Neural cell (in vitro differentiated cells): ENCODE measurements around the gene KCNJ12. TPM values are rescaled to one million over a fixed set of nuclear protein-coding genes. Genes with fewer than 3 reads are reported as not detected.

ENCODE experiments used
- H2AFZ ChIP-seq: fragments of 200-600, 300-800 bp; sonication (generic), shearing (Covaris generic); 2 replicates; pipeline ENCODE4 v1.6.0; 2014; ENCODE audit warnings: low read depth, mild to moderate bottlenecking, antibody characterized with exemption, low read length, moderate library complexity
- H3F3A ChIP-seq: fragments of 200-600 bp; shearing (Covaris generic); 2 replicates; pipeline ENCODE4 v1.6.1; 2016; ENCODE audit warnings: mild to moderate bottlenecking, moderate library complexity, mixed read lengths, antibody characterized with exemption, low read length; ENCODE audit not compliant: insufficient read depth, poor library complexity, severe bottlenecking
- H3K27ac ChIP-seq: fragments of 200-600, 300-800 bp; sonication (generic), shearing (Covaris generic); 2 replicates; pipeline ENCODE4 v1.5.1; 2014; ENCODE audit warnings: mild to moderate bottlenecking, low read length, moderate library complexity
- H3K27me3 ChIP-seq: fragments of 300-800, 200-600 bp; sonication (generic), shearing (Covaris generic); 2 replicates; pipeline ENCODE4 v1.6.0; 2014; ENCODE audit warnings: mild to moderate bottlenecking, low read depth, low read length, moderate library complexity; ENCODE audit not compliant: insufficient read depth
- H3K36me3 ChIP-seq: fragments of 300-800, 200-600 bp; sonication (generic), shearing (Covaris generic); 2 replicates; pipeline ENCODE4 v1.5.1; 2014; ENCODE audit warnings: mild to moderate bottlenecking, antibody characterized with exemption, low read length, moderate library complexity; ENCODE audit not compliant: insufficient read depth
- H3K4me2 ChIP-seq: fragments of 300-800, 200-600 bp; sonication (generic), shearing (Covaris generic); 2 replicates; pipeline ENCODE4 v1.6.0; 2014; ENCODE audit warnings: mild to moderate bottlenecking, low read length
- H3K4me3 ChIP-seq: fragments of 300-800, 200-600 bp; sonication (generic), shearing (Covaris generic); 2 replicates; pipeline ENCODE4 v1.5.1; 2014; ENCODE audit warnings: mild to moderate bottlenecking, low read length, moderate library complexity
- H3K79me2 ChIP-seq: fragments of 200-600 bp; shearing (Covaris generic); replicated peaks from 2 replicates; pipeline ENCODE4 v1.6.0; 2014; ENCODE audit warnings: mild to moderate bottlenecking, low read length, moderate library complexity; ENCODE audit not compliant: insufficient read depth
- H3K9ac ChIP-seq: fragments of 300-800, 200-600 bp; sonication (generic), shearing (Covaris generic); 2 replicates; pipeline ENCODE4 v1.6.1; 2016; ENCODE audit warnings: mild to moderate bottlenecking, low read length, mixed read lengths
- H3K9me2 ChIP-seq: fragments of 200-600 bp; shearing (Covaris generic); 2 replicates; pipeline ENCODE4 v1.6.1; 2016; ENCODE audit warnings: mild to moderate bottlenecking, low read length, mixed read lengths; ENCODE audit not compliant: insufficient read depth
- H3K9me3 ChIP-seq: fragments of 200-600, 300-800 bp; sonication (generic), shearing (Covaris generic); 2 replicates; pipeline ENCODE4 v1.6.1; 2016; ENCODE audit warnings: mild to moderate bottlenecking, mixed run types, low read length, moderate library complexity, mixed read lengths
- H4K20me1 ChIP-seq: fragments of 200-600 bp; shearing (Covaris generic); 2 replicates; pipeline ENCODE4 v1.6.1; 2016; ENCODE audit warnings: mild to moderate bottlenecking, mixed run types; ENCODE audit not compliant: insufficient read depth
- EP300 ChIP-seq: fragments of 450-650 bp; conservative IDR thresholded peaks from 2 replicates; pipeline ENCODE4 v1.6.1; 2014; ENCODE audit warnings: antibody characterized with exemption, mild to moderate bottlenecking, moderate library complexity; ENCODE audit not compliant: poor library complexity, severe bottlenecking
- EZH2 ChIP-seq: fragments of 200-600, 300-800 bp; shearing (Covaris generic), sonication (generic); IDR thresholded peaks from 2 replicates; pipeline ENCODE4 v1.6.1; 2014; ENCODE audit warnings: antibody characterized with exemption, low read length, borderline replicate concordance, mild to moderate bottlenecking; ENCODE audit not compliant: insufficient read depth, poor library complexity, severe bottlenecking
- MXI1 ChIP-seq: fragments of 450-650 bp; conservative IDR thresholded peaks from 2 replicates; pipeline ENCODE4 v1.6.1; 2014; ENCODE audit warnings: antibody characterized with exemption, mild to moderate bottlenecking; ENCODE audit not compliant: poor library complexity, severe bottlenecking
- POLR2AphosphoS5 ChIP-seq: IDR thresholded peaks from 2 replicates; pipeline ENCODE4 v1.6.1; 2012
- RAD21 ChIP-seq: fragments of 450-650 bp; conservative IDR thresholded peaks from 2 replicates; pipeline ENCODE4 v1.6.1; 2014; ENCODE audit warnings: antibody characterized with exemption, mild to moderate bottlenecking, moderate library complexity
- SMC3 ChIP-seq: fragments of 450-650 bp; conservative IDR thresholded peaks from 2 replicates; pipeline ENCODE4 v1.6.1; 2014; ENCODE audit warnings: antibody characterized with exemption, mild to moderate bottlenecking, moderate library complexity; ENCODE audit not compliant: poor library complexity
- TAF1 ChIP-seq: IDR thresholded peaks from 2 replicates; pipeline ENCODE4 v1.6.1; 2012; ENCODE audit warnings: low read depth
- polyA plus RNA-seq: library from polyadenylated mRNA; depleted of rRNA; stranded (reverse); fragments of >200 nt; gene quantifications from 2 replicates; pipeline ENCODE4 v1.2.3, GENCODE V29; 2014
- TF ChIP-seq, protein P1 (sequence below): fragments of 450-650 bp; IDR thresholded peaks from 2 replicates; pipeline ENCODE4 v1.5.1; 2014; ENCODE audit warnings: antibody characterized with exemption, mild to moderate bottlenecking, moderate library complexity; ENCODE audit not compliant: poor library complexity, severe bottlenecking
- TF ChIP-seq, protein P2 (sequence below): IDR thresholded peaks from 2 replicates; pipeline ENCODE4 v1.6.1; 2012; ENCODE audit warnings: borderline replicate concordance

Gene KCNJ12
- polyA plus RNA-seq, 1 donor from 2014 or later = 1.3 TPM

DNA sequence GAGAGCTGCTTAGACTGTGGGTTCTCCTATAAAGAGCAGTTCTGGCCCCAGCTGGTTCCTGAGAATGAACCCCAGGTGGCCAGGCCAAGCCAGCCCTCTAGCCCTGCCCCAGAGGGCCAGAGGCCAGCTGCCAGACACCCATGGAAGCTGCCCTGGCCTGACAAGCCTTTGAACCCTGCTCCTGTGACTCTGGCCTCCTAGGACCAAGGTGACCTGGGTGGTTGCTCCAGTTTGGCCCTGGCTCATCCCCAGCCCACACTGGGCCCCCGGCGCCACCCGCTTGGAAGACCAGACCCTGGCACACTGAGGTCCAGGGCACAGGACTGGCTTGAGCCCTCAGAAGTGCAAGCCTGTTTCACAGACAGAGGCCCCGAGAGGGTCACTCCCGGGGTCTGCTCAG is 6.8 kb upstream of the KCNJ12 start:
- H3K79me2 ChIP-seq = no peaks in the 10 kb centered on the region
- H3K36me3 ChIP-seq = no peaks in the 10 kb centered on the region
- H3K4me3 ChIP-seq = no peak overlapping the region
- TF ChIP-seq, protein P1, sequence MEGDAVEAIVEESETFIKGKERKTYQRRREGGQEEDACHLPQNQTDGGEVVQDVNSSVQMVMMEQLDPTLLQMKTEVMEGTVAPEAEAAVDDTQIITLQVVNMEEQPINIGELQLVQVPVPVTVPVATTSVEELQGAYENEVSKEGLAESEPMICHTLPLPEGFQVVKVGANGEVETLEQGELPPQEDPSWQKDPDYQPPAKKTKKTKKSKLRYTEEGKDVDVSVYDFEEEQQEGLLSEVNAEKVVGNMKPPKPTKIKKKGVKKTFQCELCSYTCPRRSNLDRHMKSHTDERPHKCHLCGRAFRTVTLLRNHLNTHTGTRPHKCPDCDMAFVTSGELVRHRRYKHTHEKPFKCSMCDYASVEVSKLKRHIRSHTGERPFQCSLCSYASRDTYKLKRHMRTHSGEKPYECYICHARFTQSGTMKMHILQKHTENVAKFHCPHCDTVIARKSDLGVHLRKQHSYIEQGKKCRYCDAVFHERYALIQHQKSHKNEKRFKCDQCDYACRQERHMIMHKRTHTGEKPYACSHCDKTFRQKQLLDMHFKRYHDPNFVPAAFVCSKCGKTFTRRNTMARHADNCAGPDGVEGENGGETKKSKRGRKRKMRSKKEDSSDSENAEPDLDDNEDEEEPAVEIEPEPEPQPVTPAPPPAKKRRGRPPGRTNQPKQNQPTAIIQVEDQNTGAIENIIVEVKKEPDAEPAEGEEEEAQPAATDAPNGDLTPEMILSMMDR = no peak
- no peak for TF ChIP-seq EP300
- no peak for TF ChIP-seq RAD21
- TF ChIP-seq TAF1 = no peak
- TF ChIP-seq SMC3 = no peak
- no peak for TF ChIP-seq POLR2AphosphoS5
- TF ChIP-seq, protein P2, sequence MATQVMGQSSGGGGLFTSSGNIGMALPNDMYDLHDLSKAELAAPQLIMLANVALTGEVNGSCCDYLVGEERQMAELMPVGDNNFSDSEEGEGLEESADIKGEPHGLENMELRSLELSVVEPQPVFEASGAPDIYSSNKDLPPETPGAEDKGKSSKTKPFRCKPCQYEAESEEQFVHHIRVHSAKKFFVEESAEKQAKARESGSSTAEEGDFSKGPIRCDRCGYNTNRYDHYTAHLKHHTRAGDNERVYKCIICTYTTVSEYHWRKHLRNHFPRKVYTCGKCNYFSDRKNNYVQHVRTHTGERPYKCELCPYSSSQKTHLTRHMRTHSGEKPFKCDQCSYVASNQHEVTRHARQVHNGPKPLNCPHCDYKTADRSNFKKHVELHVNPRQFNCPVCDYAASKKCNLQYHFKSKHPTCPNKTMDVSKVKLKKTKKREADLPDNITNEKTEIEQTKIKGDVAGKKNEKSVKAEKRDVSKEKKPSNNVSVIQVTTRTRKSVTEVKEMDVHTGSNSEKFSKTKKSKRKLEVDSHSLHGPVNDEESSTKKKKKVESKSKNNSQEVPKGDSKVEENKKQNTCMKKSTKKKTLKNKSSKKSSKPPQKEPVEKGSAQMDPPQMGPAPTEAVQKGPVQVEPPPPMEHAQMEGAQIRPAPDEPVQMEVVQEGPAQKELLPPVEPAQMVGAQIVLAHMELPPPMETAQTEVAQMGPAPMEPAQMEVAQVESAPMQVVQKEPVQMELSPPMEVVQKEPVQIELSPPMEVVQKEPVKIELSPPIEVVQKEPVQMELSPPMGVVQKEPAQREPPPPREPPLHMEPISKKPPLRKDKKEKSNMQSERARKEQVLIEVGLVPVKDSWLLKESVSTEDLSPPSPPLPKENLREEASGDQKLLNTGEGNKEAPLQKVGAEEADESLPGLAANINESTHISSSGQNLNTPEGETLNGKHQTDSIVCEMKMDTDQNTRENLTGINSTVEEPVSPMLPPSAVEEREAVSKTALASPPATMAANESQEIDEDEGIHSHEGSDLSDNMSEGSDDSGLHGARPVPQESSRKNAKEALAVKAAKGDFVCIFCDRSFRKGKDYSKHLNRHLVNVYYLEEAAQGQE = no peak
- TF ChIP-seq EZH2 = no peak
- TF ChIP-seq MXI1 = no peak
- H3K9me3 ChIP-seq = no peaks in the 10 kb centered on the region
- no peaks in the 10 kb centered on the region for H3K9me2 ChIP-seq
- no peaks in the 10 kb centered on the region for H4K20me1 ChIP-seq
- H3K9ac ChIP-seq = no peak overlapping the region
- no peak overlapping the region for H3K4me2 ChIP-seq
- no peaks in the 10 kb centered on the region for H3F3A ChIP-seq
- H2AFZ ChIP-seq = no peak overlapping the region
- H3K27ac ChIP-seq = no peak overlapping the region
- H3K27me3 ChIP-seq = no peaks in the 10 kb centered on the region

DNA sequence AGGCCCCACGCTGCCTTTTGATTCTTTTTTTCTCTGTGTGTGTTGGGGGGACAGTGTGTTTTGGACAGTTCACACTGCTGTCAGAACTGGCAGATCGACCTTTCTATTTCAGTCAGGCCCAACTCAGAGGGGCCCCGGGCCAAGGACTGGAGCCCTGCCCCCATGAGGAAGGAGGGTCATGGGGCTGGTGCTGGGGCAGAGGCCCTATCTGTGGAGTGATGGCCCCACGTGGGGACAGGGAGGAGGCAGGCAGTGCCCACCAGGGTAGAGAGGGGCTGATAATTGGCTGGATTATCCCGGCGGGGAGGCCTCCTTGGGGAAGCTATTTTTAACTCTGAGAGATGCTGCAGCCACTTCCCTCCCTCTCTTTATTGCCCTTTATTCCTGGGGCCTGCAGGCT is 5.7 kb upstream of the KCNJ12 start:
- H3K4me2 ChIP-seq = no peak overlapping the region
- H2AFZ ChIP-seq = no peak overlapping the region
- no peak overlapping the region for H3K4me3 ChIP-seq
- no peaks in the 10 kb centered on the region for H3K79me2 ChIP-seq
- peak overlapping the region; percentile 69 for H3K27ac ChIP-seq
- no peaks in the 10 kb centered on the region for H3K9me2 ChIP-seq
- TF ChIP-seq, protein P2 = no peak
- TF ChIP-seq, protein P1 = no peak
- TF ChIP-seq POLR2AphosphoS5 (peak; percentile 27), SMC3 (no peak), RAD21 (no peak), EZH2 (no peak), EP300 (peak; percentile 34)
- H3F3A ChIP-seq = no peaks in the 10 kb centered on the region
- peaks cover 4% of the 10 kb centered on the region for H3K27me3 ChIP-seq
- peak overlapping the region; percentile 44 for H3K9ac ChIP-seq
- H3K36me3 ChIP-seq = no peaks in the 10 kb centered on the region
- H4K20me1 ChIP-seq = no peaks in the 10 kb centered on the region
- H3K9me3 ChIP-seq = no peaks in the 10 kb centered on the region
